ENCODE results near the gene SAP30.

Gene SAP30

DNA sequence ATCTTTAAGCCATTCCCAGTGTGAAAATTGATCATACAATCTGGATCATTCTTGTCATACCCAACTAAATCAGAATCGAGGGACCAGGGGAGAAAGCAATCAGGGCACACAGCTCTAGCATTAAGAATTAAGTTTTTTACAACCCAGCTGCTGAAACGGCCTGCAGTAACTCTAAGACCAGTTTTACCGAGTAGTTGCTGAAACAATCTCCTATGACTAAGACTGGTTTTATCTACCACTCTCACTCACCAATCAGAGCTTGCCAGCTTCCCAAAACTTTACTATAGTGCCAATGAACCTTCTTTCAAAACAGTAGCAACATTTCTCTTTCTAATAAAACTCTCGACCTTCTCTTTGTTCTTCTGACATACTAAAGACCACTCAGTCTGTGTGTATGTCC is 2.8 kb upstream of the SAP30 start:
- DNase-seq: peak; percentile 12

GRCh38 chr4:173370130-173370476 is 651 bp upstream of the SAP30 start:
- no peak for DNase-seq

DNA sequence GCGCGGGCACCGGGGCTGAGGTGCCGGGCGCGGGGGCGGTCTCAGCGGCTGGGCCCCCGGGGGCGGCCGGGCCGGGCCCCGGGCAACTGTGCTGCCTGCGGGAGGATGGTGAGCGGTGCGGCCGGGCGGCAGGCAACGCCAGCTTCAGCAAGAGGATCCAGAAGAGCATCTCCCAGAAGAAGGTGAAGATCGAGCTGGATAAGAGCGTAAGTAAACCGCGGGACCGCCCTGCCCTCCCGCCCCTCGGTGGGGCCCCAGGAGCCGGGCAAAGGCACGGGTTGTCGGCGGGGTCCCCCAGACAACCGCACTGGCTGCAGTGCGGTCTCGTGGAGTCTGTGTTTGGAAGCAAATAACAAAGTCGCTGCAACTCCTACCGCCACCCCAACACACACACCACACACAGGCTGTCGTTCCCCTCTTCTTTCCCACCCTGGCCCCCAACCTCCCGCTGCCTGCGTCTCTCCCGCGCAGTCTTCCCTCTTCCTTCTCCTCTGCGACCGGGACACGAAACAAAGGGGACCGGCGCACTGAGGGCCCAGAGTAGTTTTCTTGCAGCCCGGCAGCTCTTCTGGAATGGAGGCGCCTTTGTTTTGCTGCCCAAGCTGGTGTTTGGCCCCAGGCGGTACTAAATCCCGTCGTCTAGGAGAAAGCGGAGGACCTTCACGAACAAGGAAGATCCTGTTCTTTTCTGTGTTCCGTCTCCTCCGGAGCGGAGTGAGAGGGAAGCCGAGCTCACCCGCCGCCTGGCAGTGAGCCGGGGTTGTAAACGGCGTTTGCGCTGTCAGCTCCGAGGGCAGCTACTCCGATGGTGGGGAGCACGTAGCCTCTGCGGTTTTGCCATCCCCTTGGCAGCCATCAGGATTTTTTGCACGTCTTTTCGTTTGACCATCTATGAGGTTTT is 788 bp downstream of the SAP30 start:
- DNase-seq: peak; percentile 46

DNA sequence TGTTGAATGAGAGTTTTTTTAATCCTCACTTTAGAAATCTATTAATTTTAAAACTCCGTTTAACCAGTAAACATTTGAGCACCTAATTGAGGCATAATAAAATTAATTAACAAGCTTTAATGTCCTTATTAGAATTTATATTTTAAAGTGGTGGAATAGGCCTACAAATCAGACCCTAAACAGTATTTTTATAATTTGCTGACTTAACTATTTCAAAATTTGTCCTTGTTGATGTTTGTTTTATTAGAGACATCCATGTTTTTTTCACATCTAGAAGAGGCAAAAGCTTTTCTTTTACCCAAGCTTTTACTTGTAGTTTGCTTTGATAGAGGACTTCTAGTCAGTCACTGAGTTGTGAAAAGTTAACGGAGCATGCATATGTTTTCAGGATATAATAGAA is 3.8 kb downstream of the SAP30 start:
- no peak for DNase-seq

DNA sequence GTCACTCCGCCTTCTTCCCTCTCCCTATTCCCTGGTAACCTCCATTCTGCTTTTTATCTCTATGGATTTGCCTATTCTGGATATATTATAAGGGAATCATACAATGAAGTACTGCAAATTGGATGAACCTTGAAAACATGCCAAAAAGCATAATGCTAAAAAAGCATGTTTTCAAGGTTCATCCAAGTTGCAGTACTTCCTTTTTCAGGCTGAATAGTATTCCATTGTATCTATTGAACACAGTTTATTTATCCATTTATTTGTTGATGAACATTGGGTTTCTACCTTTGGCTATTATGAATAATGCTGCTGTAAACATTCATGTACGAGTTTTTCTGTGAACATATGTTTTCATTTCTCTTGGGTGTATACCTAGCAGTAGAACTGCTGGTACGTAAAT is 9.2 kb downstream of the SAP30 start:
- no peak for DNase-seq

GRCh38 chr4:173380987-173381386 is 10.2 kb downstream of the SAP30 start:
- no peak for DNase-seq

DNA sequence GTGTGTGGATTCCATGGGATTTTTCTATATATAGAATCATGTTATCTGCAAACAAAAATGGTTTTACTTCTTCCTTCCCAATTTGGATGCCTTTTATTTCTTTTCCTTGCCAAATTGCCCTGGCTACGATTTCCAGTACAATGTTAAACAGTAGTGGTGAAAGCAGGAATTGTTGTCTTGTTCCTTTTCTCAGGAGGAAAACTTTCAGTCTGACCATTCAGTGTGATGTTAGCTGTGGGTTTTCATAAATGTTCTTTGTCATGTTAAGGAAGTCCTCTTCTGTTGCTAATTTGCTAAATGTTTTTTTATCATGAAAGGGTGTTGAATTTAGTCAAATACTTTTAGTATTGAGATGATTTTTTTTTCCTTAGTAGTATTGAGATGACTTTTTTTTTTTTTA is 10.9 kb downstream of the SAP30 start:
- no peak for DNase-seq

DNA sequence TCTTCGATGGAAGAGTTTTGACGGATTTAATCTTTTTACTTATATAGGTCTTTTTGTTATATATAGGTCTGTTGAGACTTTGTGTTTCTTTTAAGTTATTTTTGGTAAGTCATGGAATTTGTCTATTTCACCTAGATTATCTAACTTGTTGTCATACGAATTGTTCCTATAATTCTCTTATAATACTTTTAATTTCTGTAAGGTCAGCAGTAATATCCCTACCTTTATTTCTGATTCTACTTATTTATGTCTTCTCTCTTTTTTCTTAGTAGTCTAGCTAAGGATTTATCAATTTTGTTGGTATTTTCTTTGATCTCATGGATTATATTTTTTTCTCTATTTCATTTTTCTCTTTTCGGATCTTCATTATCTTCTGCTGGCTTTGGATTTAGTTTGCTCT is 11.6 kb downstream of the SAP30 start:
- no peak for DNase-seq

DNA sequence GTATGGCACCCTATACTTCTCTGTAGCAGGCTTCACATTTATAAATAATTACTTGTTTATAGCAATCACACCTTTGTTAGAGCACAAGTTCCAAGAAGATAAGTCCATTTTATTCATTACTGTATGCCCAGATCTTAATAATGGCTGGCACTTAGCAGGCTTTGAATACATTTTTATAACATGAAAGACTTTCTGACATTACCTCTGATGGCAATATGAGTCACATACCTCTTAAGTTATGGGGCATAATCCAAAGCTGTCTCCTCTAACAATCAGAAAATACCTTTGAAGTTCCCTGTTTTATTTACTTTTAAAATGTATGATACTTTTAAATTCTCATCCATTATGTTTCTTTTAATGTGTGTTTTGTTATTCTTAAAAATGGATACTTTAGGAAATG is 16.0 kb downstream of the SAP30 start:
- DNase-seq: no peak

GRCh38 chr4:173391701-173392100 is 20.9 kb downstream of the SAP30 start:
- DNase-seq: no peak

- no peak for DNase-seq
These were observed 26.9 kb downstream of the SAP30 start for GRCh38 chr4:173397604-173398003.

DNA sequence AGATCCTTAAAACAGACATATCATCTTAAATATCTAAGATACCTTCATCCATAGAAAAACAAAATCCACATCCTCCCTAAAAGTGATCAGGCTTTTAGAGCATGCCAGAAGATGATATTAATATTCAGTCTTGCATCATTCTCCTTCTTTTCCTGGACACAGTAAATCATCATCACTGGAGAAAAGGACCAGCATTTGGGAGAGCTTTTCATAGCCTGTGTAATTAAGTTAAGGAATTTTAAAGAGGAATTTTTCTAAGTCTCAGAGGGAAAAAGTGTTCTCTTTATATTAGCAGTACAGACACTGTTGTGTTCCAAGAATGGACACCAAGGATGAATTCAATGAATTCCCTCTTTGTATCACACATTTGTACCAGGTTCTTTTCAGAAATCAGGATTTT is 27.5 kb downstream of the SAP30 start:
- DNase-seq: no peak

GRCh38 chr4:173398779-173399415 is 28.1 kb downstream of the SAP30 start, which contains the start of gene SCRG1:
Gene SCRG1 (minus strand): TSS chr4:173399116. CDS start chr4:173391414, 7,702 bp downstream.
- no peak for DNase-seq

GRCh38 chr4:173401063-173401462 is 30.3 kb downstream of the SAP30 start:
- no peak for DNase-seq

DNA sequence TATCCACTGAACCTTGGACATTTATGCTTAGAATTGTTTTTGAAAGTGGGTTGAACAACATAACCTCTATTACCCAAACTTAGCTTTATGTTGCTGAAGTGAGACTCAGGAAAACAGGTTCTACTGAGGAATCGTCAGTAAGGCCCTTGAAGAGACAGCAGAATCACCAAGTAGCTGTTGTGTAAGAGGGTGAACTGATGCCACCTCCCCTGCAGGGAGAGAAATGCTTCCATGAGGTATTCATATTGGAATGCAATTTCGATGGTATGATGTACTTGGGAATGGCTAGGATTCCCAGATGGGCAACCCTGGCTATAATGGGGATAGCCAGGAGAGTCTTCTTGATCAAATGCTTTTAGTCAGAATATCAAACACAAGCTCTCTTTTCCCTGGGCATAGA is 32.3 kb downstream of the SAP30 start:
- no peak for DNase-seq

GRCh38 chr4:173404296-173404865 is 33.6 kb downstream of the SAP30 start:
- DNase-seq: no peak

- peak; percentile 16 for DNase-seq
These were observed 35.3 kb downstream of the SAP30 start for GRCh38 chr4:173405840-173406606.

DNA sequence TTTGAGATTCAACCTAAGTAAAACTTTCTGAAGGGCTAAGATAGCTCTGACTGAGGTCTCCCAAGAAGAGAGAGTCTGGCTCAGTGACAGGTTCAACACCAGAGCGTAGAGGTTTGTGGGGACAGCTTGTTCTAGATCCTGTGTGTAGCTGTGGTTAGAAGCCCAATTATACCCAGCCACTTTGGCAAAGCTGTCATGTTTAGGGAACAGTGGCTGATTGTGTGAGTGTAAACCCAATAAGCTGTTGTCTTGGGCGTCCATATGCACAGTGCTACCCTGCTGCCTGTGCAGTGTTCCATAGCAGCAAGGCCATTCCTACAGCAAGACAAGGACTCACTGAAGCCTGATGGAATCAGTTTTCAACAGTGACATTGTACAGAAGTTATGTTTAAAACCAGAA is 39.3 kb downstream of the SAP30 start:
- DNase-seq: no peak

DNA sequence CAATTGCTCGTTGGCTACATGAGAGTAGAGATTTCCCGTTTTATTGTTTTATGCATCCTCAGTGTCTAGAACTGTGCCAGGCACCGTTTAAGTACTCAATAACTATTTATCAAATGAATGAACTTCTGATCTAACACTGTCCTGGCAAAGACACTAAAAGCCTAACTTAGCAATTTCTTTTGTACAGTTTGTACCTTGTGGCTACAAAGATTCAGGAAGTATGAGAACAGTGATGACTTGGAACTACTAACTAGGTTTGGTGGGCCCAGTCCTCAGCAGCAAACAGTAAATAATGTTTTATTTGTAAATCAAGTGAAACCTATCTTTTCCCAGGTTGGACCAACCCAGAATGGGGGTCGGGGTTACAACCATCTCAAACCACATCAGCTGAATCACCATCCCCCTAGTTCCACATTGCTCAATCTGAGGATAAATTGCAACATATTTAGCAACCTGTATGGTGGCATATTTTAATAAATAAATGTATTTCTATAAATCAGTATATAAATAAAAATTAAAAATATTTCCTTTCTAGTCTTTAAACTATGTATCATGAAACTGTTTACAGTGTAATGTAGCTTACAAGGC is 40.4 kb downstream of the SAP30 start:
- no peak for DNase-seq

- DNase-seq: no peak
These were observed 42.3 kb downstream of the SAP30 start for GRCh38 chr4:173413036-173413435.

- DNase-seq: no peak
These were observed 43.7 kb downstream of the SAP30 start for GRCh38 chr4:173414456-173414855.

DNA sequence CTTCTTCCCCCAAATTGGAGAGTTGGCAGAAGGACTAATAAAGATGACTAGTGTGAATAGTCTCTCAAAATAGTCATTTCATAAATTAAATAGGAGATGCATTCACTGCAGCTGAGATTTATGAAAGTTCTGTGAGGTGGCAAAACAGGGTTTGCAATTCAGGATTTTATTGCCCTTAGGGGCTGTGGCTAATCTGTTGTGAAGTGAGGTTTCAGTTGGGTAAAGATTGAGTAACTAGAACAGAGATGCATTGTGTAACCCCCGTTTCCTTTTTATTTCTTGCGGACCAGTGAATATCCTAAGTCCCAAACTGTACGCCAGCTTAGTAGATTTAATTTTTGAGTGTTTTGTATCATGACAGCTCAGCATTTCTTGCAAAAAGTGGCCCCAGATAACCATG is 44.3 kb downstream of the SAP30 start:
- no peak for DNase-seq
